GM21526 (cell line): Measurements from ENCODE around the gene HERC2.

Experiments used
- ATAC-seq: cut with Tn5 transposase; IDR thresholded peaks from one replicate; pipeline ENCODE4 v1.9.1; 2021; ENCODE audit warnings: moderate library complexity; ENCODE audit not compliant: unreplicated experiment, low FRiP score

Gene HERC2

DNA sequence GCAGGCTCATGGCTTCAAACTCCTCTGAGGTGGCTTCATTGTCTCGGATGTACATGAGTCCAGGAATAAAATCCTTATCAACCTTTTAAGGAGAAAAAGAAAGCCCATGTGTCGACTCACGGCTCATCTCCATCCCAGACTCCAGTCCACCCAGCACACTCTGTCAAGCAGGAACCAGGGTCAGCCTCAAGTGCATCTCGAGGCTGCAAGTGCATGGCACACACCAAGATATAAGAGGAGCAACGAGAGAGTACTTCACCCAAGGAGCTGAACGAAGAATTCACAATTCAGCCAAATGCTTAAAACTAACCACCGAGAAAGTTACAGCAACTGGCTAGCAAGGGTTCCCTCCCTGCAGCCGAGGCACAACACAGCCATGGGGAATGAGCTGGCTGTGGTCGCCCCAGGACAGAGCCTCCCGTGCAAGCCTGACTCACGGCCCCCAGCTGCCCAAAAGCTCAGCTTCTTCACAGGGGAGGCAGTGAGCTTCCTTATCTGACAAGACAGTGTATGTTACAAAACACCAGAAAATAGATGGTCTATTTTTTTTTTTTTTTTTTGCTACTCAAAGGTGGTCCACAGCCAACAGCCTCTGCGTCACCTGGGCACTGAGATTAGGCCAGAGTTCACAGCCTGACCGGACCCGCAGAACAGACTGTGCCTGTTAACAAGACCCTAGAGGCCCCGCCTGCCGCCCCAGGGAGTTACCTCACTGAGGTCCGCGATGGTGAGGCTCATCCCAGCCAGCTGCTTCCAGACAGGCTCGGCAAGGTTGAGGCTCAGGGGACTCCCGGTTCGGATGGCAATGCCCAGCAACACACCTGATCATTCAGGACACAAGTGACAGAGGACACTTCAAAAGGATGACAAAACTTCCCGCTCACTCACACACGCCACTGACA, 207.0 kb downstream of the HERC2 start:
- ATAC-seq: no peak

DNA sequence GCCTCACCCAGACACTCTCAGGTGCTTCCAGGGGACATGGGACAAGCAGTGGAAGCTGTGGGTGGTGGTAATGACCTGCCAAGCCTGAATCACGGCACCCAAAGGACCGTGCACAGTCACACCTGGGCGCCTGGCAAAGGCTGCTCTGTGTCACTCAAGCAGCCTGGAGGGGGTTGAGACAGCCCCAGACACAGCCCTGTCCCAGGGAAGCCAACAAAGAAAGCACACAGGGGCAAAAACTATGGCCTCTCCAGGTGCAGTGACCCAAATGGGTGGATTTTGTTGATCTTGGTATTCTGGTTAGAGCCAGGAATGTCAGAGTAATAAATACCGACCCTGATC, 207.9 kb downstream of the HERC2 start:
- ATAC-seq: no peak

DNA sequence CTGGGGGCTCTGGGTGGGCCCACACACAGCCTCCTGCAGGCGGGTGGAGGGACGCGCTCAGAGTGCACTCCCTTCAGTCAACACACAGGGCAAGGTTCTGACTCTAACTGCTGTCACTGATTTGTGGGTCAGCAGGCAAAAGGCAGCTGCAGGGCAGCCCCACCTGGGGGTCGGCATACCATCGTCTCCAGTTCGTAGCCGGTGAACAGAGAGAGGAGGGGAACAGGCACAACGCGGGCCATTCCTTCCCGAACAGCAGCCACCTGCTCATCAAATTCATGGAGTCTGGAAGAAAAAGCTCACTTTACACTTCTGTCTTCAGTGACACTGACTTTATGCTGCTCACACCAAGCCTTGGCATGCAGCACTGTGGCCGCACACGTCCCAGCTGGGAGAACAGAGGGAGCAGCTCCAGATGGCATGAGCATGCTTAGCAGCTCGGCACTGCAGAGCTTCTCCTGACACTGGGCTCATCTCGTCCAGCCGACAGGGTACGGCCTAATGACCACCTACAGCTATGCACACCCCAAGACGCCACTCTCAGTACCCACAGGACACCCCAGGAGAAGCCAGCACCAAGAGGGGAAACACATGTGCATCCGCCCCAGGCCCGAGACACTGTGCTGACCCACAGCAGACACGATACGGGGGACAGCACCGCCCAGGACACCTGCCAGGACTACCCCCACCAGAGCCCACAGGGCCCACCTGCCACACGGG, 208.4 kb downstream of the HERC2 start:
- no peak for ATAC-seq

DNA sequence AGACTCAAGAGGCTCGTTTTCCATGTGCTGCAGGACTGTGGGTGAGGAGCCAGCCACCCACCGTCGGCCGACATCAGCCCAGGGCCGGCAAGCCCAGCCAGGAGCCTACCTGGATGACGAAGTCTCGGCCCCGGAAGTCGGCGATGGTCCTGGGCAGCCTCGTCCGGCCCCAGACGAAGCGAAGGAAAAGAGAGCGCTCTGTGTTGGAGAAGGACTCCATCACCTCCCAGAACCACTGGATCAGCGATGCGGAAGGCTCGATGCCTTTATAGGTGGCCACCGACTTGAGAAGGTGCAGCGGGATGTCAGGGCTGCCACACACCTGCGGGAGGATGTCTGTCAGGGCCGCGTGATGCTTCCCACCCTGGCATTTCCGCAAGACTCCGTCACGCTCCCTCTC, 209.0 kb downstream of the HERC2 start:
- no peak for ATAC-seq

DNA sequence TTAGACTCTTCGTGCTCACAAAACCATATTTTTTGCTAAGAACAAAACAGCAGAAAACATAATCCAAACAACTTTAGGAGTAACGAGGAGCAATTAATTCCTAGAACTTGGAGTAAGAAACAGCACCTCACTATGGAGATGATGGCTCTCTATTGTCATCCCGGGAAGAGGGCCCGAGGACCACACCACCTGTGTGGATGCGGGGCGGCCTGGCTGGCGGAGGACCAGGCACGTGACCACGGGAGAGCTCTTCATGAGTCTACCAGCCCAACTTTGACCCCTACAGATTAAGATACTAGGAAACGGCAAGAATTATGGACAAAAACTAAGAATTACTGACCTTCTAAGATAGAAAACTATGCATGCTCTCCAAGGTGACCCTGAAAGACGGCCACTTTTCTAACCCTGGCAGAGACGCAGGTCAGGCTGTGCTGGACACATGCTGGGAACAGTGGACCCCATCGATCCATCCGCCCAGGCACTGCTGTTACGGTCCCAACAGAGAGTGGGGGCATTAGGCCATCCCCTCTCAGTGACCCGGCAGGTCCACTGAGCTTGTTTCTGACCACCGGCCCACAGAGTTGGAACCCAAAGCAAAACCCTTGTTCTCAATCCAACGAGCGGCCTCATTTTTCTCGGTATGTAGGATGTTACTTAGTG, 209.7 kb downstream of the HERC2 start:
- no peak for ATAC-seq

DNA sequence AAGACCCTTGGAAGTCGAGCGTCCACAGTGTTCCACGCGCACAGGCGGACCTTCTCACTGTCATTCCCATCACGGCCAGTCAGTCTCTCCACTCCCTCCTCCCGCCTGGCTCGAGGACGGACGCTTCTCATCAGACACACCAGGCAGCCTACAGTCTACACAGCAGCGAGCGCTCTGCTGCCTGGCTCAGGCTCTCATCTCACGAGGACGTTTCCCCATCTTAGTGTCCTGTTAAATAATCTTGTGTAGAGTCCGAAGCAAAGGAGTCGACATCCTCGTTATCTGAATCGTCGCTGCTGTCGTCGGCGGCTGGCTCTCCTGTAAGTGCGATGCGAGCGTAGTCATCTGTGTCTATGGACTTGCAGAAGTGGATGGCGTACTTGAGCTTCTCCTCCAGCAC, 210.4 kb downstream of the HERC2 start:
- ATAC-seq: no peak

DNA sequence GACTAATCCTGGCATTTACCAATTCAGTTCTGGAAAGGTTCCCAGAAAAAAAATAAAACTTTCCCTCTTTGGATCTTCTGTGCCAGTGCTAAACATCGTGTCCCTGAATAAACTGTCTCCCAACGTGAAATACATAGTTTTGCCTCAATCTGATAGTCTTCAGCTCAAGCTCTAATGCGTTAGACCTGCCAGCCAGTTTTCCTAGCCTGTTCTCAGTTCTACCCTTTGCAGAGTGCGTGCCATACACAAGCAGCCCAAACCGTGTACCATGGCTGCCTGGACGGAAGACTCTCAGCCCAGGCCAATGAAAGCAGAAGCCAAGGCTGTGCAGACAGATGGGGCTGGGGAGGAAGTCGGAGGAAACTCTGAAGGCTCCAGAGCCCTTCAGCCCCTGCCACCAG, 211.5 kb downstream of the HERC2 start:
- no peak for ATAC-seq

DNA sequence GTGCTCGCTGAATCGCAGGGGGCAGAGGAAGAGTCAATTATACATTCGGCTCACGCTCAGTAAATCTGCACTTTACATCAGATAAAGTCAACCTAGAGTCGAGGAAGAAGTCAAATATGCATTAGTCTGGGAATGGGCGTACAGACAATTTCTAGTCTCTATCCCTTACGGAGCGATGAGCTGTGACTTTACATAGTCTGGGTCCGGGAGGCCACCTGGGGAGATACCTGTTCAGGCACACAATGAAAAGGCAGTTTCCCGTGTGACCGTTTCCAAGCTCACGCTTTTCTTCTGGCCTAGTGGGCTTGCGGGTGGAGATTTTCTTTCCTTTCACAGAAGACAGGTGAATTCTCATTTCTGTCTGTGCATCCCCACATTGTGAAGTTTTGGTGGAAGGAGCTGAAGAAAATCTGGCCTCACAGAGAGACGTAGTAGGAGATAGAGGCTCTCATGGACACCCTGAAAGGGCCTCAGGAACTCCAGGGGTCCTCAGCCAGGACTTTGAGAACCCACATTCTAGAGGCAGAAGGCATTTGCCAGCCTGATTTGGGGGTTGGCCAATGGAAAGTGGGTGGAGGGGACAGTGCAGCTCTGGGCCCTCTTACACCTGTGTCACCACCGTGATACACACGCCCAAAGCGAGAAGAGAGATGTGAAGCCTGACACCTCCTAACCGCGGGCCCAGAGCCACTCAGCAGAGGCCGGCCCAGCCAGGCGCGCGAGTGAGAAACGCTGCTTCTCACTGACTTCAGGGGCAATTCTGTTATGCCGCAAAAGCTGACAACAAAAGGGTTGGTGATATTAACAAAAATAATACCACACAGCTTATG, 212.1 kb downstream of the HERC2 start:
- ATAC-seq: no peak

DNA sequence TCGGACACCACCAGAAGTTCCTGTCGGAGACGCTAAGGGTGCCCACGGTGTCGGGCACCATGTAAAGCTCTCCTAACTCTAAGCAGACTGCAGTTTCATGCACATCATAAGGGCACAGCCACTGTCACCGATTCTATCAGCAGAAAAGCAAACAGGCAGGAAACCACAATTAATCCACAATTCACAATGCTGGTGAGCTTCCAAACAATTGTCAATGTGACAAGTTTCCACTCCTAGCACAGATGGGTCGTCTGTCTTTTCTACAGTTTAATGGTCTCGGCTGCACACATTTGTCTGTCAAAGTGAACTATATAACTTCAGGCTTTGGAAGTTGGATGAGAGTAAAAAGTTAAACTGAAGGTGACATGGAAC, 214.1 kb downstream of the HERC2 start:
- no peak for ATAC-seq

DNA sequence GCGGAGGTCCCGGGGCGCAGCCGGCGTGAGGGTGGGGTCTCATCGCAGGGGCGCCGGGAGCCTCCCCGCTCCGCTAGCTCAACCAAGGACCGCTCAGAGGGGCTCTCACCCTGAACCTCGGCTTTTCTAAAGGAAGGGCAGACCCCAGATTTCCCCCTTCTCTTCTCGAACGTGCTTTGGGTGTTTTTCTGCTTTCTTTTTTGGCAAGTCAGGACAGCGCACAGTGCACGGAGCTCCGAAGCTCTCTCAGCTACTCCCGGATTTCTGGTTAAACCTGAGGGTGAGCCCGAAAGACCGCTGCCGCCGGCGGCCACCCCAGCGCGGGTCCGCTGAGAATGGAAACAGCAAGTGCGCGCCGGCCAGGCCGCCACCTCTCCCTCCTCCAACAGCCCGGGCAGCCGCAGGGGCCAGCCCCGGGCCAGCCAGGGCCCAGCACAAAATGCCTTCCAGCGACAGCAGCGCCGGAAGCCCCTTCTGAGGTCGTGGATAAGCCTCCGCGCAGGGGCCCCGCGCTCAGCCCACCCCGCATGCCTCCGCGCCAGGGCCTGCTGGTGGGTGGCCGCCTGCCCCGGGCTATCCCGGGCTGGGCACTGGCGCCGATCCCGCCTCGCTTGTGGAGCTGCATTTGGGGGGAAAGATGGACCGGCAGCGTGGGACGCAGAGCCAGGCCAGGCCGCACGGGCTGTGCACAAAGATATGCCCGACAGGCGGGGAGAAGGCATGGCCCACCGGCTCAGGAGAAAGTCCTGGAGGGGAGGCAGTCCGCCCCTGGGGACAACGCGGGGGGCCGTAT, 214.7 kb downstream of the HERC2 start:
- no peak for ATAC-seq

DNA sequence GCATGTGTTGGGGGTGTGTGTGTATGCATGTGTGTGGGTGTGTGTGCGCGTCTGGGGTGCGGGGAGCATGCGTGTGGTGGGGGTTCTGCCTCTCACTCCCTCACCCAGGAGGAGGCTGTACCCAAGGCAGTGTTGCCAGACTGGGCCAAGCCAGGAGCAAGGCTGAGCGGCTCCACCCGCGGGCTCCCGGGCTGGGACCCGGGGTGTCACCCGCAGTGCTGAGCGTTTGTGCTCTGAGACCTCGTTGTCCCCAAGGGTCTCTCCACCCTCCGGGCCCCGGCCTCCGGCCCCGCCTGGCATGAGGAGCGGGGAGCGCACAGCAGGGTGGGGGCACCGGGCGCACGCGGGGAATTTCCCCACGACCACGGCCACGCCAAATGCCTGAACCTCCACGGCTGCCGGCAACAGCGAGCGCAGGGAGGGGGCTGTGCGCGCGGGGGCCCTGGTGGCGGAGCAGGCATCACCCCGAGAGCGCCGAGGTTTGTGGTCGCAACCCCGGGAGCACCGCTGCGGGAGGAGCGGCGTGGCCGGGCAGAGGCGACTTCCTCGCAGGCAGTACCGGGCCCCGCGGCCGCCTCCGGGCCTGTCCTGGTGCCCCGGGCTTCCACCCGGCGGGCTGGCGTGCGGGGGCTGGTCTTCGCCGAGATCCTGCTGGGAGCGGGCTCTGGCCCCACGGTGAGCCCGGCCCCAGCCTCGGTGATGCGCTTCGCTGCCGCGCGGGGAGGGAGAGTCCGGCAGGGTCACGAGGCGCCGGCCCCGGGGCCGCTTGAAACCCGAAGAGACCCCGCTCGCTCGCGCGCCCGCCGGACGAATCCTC, 215.5 kb downstream of the HERC2 start:
- ATAC-seq: no peak

DNA sequence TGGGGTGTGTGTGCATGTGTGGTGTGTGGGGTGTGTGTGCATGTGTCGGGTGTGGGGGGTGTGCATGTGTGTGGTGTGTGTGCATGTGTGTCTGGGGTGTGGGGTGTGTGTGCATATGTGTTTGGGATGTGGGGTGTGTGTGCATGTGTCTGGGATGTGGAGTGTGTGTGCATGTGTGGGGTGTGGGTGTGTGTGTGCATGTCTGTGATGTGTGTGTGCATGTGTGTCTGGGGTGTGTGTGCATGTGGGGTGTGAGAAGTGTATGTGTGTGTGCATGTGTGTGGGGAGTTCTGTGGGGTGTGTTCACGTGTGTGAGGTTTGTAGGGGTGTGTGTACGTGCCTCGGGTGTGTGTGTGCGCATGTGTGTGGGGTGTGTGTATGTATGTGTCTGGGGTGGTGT, 216.2 kb downstream of the HERC2 start:
- ATAC-seq: no peak

DNA sequence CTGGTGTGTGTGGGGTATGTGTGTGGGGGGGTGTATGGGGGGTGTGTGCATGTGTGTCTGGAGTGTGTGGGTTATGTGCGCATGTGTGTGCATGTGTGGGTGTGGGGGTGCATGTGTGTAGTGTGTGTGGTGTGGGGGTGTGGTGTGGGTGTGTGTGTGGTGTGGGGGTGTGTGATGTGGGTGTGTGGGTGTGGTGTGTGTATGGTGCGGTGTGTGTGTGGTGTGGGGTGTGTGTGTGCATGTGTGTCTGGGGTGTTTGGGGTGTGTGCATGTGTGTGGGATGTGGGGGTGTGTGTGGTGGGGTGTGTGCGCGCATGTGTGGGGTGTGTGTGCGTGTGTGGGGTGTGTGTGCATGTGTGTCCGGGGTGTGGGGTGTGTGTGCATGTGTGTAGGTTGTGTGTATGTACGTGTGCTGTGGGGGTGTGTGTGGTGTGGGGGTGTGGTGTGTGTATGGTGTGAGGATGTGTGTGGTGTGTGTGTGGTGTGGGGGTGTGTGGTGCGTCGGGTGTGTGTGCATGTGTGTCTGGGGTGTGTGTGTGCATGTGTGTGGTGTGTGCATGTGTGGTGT, 216.7 kb downstream of the HERC2 start:
- ATAC-seq: no peak

DNA sequence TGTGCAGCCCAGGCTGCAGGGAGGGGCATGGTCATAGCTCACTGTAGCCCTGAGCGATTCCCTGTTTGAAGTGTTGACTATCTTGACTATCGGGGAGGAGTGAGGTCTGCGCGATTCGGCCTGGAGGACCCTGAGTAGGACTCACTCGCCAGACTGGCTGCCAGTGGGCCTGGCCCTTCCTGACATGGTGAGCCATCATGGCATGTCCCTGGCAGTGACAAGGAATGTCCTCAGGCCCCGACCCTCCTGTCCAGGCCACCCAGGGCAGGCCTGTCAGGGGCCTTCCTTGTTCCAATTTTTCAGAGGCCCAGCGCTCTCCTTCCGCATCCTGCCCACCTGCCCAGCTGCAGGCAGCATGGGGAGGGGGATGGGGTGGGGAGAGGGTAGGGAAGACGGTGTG, 217.7 kb downstream of the HERC2 start:
- no peak for ATAC-seq

DNA sequence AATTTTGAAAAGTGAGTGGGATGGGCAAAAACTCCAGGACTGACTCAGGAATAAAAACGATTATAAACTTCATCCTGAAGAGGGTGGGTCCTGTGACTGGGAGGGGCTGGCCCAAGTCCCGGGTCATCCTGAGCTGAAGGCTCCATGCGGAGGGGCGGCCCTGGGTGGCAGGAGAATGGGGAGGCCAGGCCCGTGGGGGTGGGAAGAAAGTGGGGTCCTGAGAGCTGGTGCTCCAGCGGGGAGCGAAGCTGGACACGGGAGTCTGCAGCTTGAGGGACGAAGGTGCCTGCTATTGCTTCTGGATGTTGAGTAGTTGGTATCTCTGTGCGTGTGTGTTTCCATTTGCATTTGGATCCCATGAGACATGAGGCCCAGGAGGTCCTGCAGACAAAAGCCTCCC, 218.1 kb downstream of the HERC2 start:
- ATAC-seq: no peak

DNA sequence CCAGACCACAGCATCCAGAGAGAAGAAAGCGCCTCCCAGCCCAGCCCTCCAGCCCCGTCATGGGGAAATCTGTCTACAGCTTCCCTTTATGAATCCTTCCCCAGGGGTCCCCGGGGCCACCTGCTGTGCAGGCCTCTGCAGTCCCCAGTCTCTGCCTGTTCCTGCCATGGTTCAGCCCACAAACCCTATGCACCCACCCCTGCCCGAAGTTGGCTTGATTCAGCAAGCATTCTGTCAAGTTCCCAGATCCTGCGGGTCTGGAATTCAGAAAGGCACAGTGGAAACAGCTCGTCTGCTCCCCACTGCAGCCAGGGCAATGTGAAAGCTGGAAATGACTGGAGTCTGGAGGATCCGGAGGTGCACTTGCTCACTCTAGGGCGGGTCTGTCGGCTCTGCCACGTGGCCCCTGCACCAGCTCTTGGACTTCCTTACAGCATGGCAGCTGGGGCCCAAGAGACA, 220.0 kb downstream of the HERC2 start:
- no peak for ATAC-seq

DNA sequence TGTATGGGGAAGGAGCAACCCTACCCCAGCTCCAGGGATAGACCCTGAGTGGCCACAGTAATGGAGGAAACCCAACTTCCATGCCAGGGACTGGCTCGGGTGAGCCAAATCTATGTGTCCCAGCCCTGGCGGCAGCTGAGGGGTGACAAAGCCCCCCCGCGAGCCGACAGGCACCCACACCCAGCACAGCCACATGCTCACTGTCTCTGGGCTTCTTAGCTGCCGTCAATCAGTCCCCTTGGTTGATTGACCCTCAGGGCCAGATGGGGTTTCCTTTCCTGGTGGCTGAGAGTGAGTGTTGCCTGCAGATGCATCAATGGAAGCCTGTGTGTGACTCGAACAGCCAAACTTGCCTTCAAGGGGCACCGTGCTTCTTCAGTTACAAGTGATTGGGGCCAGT, 220.8 kb downstream of the HERC2 start:
- no peak for ATAC-seq

DNA sequence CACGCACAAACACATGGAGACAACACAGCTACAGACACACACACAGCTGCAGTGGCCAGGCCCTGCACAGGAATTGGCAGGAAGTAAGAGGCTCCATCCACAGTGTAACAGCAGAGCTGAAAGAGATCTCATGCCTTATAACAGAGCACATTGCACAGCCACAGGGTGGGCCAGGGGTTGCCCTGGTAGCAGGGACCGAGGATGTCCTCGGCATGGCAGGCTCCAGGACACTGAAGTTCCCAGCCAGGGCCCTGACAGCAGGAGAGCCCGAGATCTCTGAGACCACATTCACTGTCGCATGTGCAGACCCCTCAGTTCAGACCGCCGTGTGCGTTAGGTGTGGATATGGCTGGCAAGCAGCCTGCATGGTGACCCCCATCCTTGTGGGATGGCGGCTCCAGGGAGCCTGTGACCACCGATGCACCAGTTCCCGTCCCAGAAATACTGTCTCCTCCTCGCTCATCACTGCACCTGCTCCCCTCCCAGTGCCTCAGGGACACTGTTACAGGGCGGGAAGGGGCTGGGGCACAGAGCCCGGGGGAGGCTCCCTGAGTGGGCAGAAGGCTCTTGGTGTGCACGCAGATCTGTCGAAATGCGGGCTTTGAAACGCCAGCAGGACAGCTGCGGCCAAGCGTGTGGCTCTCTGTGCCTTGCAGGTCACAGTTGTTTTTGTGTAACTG, 221.3 kb downstream of the HERC2 start:
- no peak for ATAC-seq
